Astrocyte (in vitro differentiated cells and primary cell): ENCODE measurements around the gene CYP3A4. TPM values are rescaled to one million over a fixed set of nuclear protein-coding genes. Genes with fewer than 3 reads are reported as not detected.

Experiments used
- DNase-seq: peaks from one replicate; pipeline ENCODE4 v3.0.0-alpha.2; 2010; ENCODE audit warnings: low read depth
- FAIRE-seq: peaks from 2 replicates; lab custom pipeline; 2011; peaks lifted over from hg19 to GRCh38; lab: Jason Lieb, UNC
- H2AFZ ChIP-seq: 2 replicates; pipeline ENCODE4 v1.6.0; 2012; ENCODE audit warnings: low read depth, low read length, inconsistent platforms
- H3K27ac ChIP-seq: 2 replicates; pipeline ENCODE4 v1.5.1; 2011; ENCODE audit warnings: low read depth, low read length, inconsistent platforms
- H3K27me3 ChIP-seq: 2 replicates; pipeline ENCODE4 v1.6.0; 2011; ENCODE audit warnings: low read length, inconsistent platforms; ENCODE audit not compliant: insufficient read depth
- H3K36me3 ChIP-seq: 2 replicates; pipeline ENCODE4 v1.5.1; 2011; ENCODE audit warnings: low read length, inconsistent platforms; ENCODE audit not compliant: insufficient read depth
- H3K4me1 ChIP-seq: 2 replicates; pipeline ENCODE4 v1.5.1; 2011; ENCODE audit warnings: low read length, inconsistent platforms; ENCODE audit not compliant: insufficient read depth
- H3K4me2 ChIP-seq: 2 replicates; pipeline ENCODE4 v1.6.0; 2012; ENCODE audit warnings: low read length, inconsistent platforms
- H3K4me3 ChIP-seq: 2 replicates; pipeline ENCODE4 v1.5.1; 2011; ENCODE audit warnings: low read depth, mild to moderate bottlenecking, low read length, inconsistent platforms; ENCODE audit not compliant: insufficient read depth
- H3K79me2 ChIP-seq: 2 replicates; pipeline ENCODE4 v1.6.0; 2012; ENCODE audit warnings: mild to moderate bottlenecking, low read length, inconsistent platforms; ENCODE audit not compliant: insufficient read depth
- H3K9ac ChIP-seq: 2 replicates; pipeline ENCODE4 v1.6.0; 2012; ENCODE audit warnings: mild to moderate bottlenecking, low read length, inconsistent platforms
- H3K9me3 ChIP-seq: 2 replicates; pipeline ENCODE4 v1.5.1; 2012; ENCODE audit warnings: low read depth, mild to moderate bottlenecking, low read length, inconsistent platforms; ENCODE audit not compliant: insufficient read depth
- H4K20me1 ChIP-seq: 2 replicates; pipeline ENCODE4 v1.6.0; 2012; ENCODE audit warnings: low read length, inconsistent platforms; ENCODE audit not compliant: insufficient read depth
- H3K27ac Mint-ChIP-seq: one replicate; pipeline ENCODE4 v1.8.0; 2021; ENCODE audit warnings: mild to moderate bottlenecking, mixed read lengths; ENCODE audit not compliant: unreplicated experiment
- H3K27me3 Mint-ChIP-seq: one replicate; pipeline ENCODE4 v1.8.0; 2021; ENCODE audit warnings: low read depth, mixed read lengths; ENCODE audit not compliant: unreplicated experiment
- H3K36me3 Mint-ChIP-seq: one replicate; pipeline ENCODE4 v1.8.0; 2021; ENCODE audit warnings: low read depth, mixed read lengths; ENCODE audit not compliant: unreplicated experiment
- H3K4me1 Mint-ChIP-seq: one replicate; pipeline ENCODE4 v1.8.0; 2021; ENCODE audit warnings: low read depth, mixed read lengths; ENCODE audit not compliant: unreplicated experiment
- H3K4me3 Mint-ChIP-seq: one replicate; pipeline ENCODE4 v1.8.0; 2021; ENCODE audit warnings: mild to moderate bottlenecking, moderate library complexity, mixed read lengths; ENCODE audit not compliant: unreplicated experiment
- H3K9me3 Mint-ChIP-seq: one replicate; pipeline ENCODE4 v1.8.0; 2021; ENCODE audit warnings: mild to moderate bottlenecking, mixed read lengths; ENCODE audit not compliant: unreplicated experiment
- EZH2 ChIP-seq: IDR thresholded peaks from 2 replicates; pipeline ENCODE4 v1.6.1; 2012; ENCODE audit warnings: mild to moderate bottlenecking, low read length, inconsistent platforms; ENCODE audit not compliant: insufficient read depth
- total RNA-seq: library from RNA; stranded (reverse); gene quantifications from 2 replicates; pipeline ENCODE4 v1.2.1, GENCODE V29; 2021
- TF ChIP-seq, protein P1 (sequence below): IDR thresholded peaks from 2 replicates; pipeline ENCODE4 v1.5.1; 2011; ENCODE audit warnings: low read depth, mild to moderate bottlenecking, inconsistent platforms, low read length, moderate library complexity; ENCODE audit not compliant: insufficient read depth

The CYP3A4 gene
- total RNA-seq, 1 donor from 2014 or later, result not detected

DNA sequence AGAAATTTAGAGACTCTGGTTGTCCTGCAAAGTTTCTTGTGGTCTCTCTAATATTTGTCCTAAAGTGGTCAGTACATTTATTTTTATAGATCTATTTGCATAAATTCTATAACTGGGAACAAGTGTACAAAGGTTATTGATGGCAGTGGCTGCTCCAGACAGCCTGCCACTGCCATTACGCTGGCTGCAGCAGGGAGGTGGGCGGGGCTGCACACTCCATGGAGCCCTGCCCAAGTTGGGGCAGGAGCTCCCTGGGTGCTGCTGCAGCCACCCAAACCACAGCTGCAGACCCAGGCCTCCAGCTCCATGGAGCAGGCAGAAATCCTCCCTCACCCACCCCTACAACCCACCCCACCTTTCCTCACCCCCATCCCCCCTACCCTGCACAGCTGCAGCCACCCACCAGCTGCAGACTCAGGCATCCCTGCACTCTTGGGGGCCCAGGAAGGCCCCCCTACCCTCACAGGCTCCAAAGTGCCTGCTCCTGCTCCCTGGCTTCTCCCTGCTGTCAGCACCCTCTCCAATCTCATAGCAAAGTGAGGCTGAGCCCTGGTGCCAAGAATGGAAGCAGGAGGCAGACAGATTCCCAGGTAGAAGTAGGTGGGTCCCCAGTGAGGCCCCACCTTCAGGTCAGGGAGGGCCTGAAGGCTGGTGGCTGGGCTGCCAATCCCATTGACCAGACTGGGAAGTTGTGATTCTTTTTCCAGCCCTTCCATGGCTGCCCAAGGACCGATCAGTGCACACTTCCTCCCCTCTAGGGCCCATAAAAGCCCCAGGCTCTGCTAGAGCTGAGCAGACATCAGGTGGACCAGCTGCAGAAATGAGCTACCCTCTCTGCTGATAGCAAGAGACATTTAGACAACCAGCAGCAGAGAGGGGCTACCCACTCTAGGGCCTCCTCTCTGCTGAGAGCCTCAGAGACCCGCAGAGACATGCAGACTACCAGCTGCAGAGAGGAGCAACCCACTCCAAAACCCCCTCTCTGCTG, 39.0 kb upstream of the CYP3A4 start:
- H3K9me3 Mint-ChIP-seq, result no peaks in the 10 kb centered on the region
- H3K4me1 ChIP-seq, result no peaks in the 10 kb centered on the region
- no peak overlapping the region for H3K4me3 Mint-ChIP-seq
- no peak overlapping the region for H2AFZ ChIP-seq
- H3K9me3 ChIP-seq, result no peaks in the 10 kb centered on the region
- H3K4me3 ChIP-seq, result no peak overlapping the region
- H3K9ac ChIP-seq, result no peak overlapping the region
- no peak overlapping the region for H3K4me2 ChIP-seq
- H3K27me3 ChIP-seq, result peaks cover 12% of the 10 kb centered on the region
- DNase-seq (no peak), FAIRE-seq (no peak)
- H3K27ac Mint-ChIP-seq, result no peak overlapping the region
- peaks cover 4% of the 10 kb centered on the region for H3K4me1 Mint-ChIP-seq
- no peaks in the 10 kb centered on the region for H3K79me2 ChIP-seq
- H3K27ac ChIP-seq, result no peak overlapping the region
- peaks cover 20% of the 10 kb centered on the region for H3K27me3 Mint-ChIP-seq
- no peaks in the 10 kb centered on the region for H3K36me3 ChIP-seq
- no peaks in the 10 kb centered on the region for H4K20me1 ChIP-seq
- TF ChIP-seq, protein P1, sequence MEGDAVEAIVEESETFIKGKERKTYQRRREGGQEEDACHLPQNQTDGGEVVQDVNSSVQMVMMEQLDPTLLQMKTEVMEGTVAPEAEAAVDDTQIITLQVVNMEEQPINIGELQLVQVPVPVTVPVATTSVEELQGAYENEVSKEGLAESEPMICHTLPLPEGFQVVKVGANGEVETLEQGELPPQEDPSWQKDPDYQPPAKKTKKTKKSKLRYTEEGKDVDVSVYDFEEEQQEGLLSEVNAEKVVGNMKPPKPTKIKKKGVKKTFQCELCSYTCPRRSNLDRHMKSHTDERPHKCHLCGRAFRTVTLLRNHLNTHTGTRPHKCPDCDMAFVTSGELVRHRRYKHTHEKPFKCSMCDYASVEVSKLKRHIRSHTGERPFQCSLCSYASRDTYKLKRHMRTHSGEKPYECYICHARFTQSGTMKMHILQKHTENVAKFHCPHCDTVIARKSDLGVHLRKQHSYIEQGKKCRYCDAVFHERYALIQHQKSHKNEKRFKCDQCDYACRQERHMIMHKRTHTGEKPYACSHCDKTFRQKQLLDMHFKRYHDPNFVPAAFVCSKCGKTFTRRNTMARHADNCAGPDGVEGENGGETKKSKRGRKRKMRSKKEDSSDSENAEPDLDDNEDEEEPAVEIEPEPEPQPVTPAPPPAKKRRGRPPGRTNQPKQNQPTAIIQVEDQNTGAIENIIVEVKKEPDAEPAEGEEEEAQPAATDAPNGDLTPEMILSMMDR, result no peak
- no peak for TF ChIP-seq EZH2
- no peaks in the 10 kb centered on the region for H3K36me3 Mint-ChIP-seq

- Mint-ChIP-seq H3K27ac (no peak overlapping the region), H3K36me3 (no peaks in the 10 kb centered on the region), H3K9me3 (no peaks in the 10 kb centered on the region), H3K4me3 (no peak overlapping the region), H3K27me3 (peaks cover 24% of the 10 kb centered on the region), H3K4me1 (peaks cover 1% of the 10 kb centered on the region)
- H3K4me3 ChIP-seq, result no peak overlapping the region
- H3K36me3 ChIP-seq, result no peaks in the 10 kb centered on the region
- H3K27me3 ChIP-seq, result peaks cover 15% of the 10 kb centered on the region
- no peaks in the 10 kb centered on the region for H4K20me1 ChIP-seq
- H3K9ac ChIP-seq, result no peak overlapping the region
- TF ChIP-seq EZH2, result no peak
- TF ChIP-seq, protein P1, result no peak
- no peaks in the 10 kb centered on the region for H3K9me3 ChIP-seq
- no peak for FAIRE-seq
- no peak for DNase-seq
- no peak overlapping the region for H2AFZ ChIP-seq
- H3K4me2 ChIP-seq, result no peak overlapping the region
- no peaks in the 10 kb centered on the region for H3K4me1 ChIP-seq
- H3K27ac ChIP-seq, result no peak overlapping the region
- H3K79me2 ChIP-seq, result no peaks in the 10 kb centered on the region
Observed at GRCh38 chr7:99820408-99821027, 36.5 kb upstream of the CYP3A4 start.
